ENCODE measurements around the gene WDR18.
A peak's percentile ranks its signal among the peaks of the same experiment; 100 is the strongest.
"Not testable (repeated sequence)": the region's sequence is repeated elsewhere in the genome, so short reads cannot be mapped to it uniquely, and the experiment has no call there.

The WDR18 gene

DNA sequence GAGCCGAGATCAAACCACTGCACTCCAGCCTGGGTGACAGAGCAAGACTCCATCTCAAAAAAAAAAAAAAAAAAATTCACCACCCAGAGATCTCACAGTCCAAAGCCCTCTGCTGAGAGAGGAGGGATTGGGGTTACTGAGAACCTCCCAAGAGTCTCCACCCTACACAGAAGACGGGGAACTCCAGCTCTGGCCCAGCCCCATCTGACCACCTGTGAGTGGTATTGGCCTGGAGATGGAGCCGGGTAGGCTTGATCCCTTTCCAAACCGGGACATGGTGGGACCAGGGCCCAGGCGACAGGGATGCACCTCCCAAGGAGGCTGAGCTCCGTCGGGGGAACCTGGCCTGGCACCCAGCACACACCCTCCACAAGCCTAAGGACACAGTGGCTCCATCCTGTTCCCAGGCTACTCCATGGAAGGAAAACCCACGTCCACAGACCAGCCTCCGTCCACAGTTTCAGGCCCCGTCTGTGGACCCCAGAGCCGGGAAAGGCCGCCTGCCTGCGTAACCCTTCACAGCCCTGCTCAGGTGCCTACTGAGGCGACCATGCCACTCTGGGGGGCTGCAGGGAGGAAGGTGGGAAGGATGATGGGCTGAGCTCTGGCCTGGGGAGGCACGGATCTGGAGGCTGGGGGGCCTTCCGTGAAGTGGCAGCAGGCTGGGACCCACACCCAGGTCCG lies 34.9 kb downstream of the WDR18 start:
- Histone ChIP-seq H3K4me3 (peak overlapping the region; percentile 91 to 96), H3K4me1 (peaks cover 12 to 78% (median 64%) of the 10 kb centered on the region in 4 donors), H3K9me3 (no peaks in the 10 kb centered on the region), H3K27me3 (no peaks in the 10 kb centered on the region), H3K36me3 (peaks cover 0 to 18% (median 11%) of the 10 kb centered on the region in 3 donors), H3K27ac (peak overlapping the region in 1 of 2 donors; percentile 91)
- intact Hi-C loops (cut with DNase I; ENCODE audit: low total_unique reads): loop anchor here (10.0 kb wide), 1 partner anchor 156 kb away; the partner anchor contains the start of gene SBNO2
- TF ChIP-seq, protein P1, sequence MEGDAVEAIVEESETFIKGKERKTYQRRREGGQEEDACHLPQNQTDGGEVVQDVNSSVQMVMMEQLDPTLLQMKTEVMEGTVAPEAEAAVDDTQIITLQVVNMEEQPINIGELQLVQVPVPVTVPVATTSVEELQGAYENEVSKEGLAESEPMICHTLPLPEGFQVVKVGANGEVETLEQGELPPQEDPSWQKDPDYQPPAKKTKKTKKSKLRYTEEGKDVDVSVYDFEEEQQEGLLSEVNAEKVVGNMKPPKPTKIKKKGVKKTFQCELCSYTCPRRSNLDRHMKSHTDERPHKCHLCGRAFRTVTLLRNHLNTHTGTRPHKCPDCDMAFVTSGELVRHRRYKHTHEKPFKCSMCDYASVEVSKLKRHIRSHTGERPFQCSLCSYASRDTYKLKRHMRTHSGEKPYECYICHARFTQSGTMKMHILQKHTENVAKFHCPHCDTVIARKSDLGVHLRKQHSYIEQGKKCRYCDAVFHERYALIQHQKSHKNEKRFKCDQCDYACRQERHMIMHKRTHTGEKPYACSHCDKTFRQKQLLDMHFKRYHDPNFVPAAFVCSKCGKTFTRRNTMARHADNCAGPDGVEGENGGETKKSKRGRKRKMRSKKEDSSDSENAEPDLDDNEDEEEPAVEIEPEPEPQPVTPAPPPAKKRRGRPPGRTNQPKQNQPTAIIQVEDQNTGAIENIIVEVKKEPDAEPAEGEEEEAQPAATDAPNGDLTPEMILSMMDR (IDR thresholded peaks at IDR 0.05): no peak
- no peak for DNase-seq

DNA sequence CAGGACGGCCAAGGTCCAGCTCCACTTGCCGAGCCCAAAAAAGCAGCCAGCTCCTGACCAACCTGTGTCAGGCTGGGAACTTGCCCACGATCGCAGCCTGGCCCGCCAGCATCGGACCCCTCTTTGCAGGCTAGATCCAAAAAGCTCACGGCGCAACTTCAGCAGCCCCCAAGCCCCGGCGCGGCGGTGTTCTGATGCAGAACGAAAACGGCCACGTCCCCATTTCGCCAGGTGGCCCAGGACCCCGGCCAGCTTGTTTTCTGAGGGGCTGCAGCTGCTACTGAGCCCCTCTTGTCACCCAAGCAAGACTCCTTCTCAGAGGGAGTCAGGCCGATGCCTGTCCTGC lies 35.4 kb downstream of the WDR18 start:
- Histone ChIP-seq H3K27ac (peak overlapping the region; percentile 91), H3K9me3 (no peaks in the 10 kb centered on the region), H3K4me3 (peak overlapping the region; percentile 91 to 96), H3K36me3 (peaks cover 0 to 13% (median 6%) of the 10 kb centered on the region in 3 donors), H3K4me1 (peaks cover 12 to 79% (median 64%) of the 10 kb centered on the region in 4 donors), H3K27me3 (no peaks in the 10 kb centered on the region)
- DNase-seq: no peak
- TF ChIP-seq, protein P1 (IDR thresholded peaks at IDR 0.05): no peak
- intact Hi-C loops (cut with DNase I; ENCODE audit: low total_unique reads): loop anchor here (10.0 kb wide), 1 partner anchor 155 kb away; the partner anchor contains the start of gene SBNO2

DNA sequence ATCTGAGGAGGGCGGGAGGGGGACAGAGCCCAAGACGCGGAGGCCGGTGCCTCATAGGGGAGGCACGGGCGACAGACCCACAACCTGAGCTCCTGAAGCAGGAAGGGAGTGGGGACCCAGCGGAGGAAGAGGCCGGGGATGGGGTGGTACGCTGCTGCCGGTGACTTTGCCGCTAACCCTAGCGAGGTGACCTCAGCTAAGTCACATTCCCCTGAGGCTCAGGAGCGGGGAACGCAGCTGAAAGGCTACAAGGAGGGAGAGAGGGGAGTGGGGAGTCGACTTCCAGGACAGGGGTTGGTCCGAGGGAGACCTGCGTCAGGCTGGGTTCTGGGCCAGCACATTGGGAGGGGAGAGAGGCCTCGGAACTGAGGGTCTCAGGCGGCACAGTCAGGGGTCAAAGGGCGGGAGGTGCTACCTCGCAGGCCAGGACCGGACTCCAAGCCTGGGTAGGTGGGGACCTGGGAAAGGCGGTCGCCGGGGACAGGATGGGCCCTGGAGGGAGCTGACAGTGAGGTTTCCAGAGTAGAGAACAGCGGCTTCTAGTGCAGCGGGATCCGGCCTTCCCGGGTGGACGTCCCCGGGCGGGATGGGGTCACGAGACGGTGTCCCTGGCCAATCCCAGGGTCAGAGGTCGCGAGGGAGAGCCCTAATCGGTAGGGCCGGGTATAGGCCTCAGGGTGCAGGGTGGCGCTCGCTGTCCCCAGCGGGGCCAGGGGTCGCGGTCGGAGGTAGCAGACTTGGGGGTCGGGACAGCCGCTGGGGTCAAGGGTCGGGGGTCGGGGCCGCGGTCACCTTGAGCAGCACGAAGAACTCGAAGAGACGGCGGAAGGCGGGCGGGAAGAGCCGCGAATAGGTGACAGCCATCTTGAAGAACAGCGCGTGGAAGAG lies 36.1 kb downstream of the WDR18 start:
- H3K4me1 ChIP-seq: peaks cover 12 to 82% (median 63%) of the 10 kb centered on the region in 4 donors
- DNase-seq: no peak
- H3K9me3 ChIP-seq: no peaks in the 10 kb centered on the region
- H3K4me3 ChIP-seq: peak overlapping the region; percentile 91 to 96
- peaks cover 0 to 7% (median 0%) of the 10 kb centered on the region in 3 donors for H3K36me3 ChIP-seq
- H3K27me3 ChIP-seq: no peaks in the 10 kb centered on the region
- TF ChIP-seq, protein P1 (IDR thresholded peaks at IDR 0.05): no peak
- H3K27ac ChIP-seq: peak overlapping the region; percentile 91
- intact Hi-C loops (cut with DNase I; ENCODE audit: low total_unique reads): loop anchor here (5.0 to 10.0 kb wide), 2 partner anchors 82 to 155 kb away; partner anchors contain the start of genes GPX4 and SBNO2

DNA sequence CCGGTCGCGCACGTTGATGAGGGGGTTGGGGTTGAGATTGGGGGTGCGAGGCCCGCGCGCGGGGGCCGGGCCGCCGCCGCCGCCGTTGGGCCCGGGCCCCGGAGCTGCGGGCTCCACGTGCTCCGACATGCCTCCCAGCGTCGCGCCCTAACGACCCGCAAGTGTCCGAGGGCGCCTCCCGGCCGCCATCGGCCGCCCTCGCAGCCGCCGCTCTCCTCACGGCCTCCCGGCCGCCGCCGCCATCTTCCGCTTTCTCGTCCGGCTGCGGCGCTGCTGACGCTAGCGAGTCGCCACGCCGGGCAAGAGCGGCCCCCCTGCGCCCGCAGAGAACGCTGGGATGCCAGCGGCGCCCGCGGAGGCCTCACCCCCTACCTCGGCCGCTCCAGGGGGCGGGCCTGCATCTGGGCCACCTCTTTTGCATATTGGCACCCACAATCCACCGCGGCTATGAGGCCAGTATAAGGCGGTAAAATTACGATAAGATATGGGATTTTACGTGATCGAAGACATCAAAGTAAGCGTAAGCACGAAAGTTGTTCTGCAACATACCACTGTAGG lies 36.8 kb downstream of the WDR18 start, which contains the start of gene TMEM259:
TSS of gene TMEM259 (minus strand) at position 256 of the 558 bp plus-strand sequence. CDS start at position 129, 127 bp downstream.
- Histone ChIP-seq H3K9me3 (no peaks in the 10 kb centered on the region), H3K36me3 (peaks cover 0 to 7% (median 0%) of the 10 kb centered on the region in 3 donors), H3K4me3 (peak within 1 kb of the TSS; percentile 91 to 96), H3K27ac (peak within 1 kb of the TSS; percentile 91), H3K27me3 (no peaks in the 10 kb centered on the region), H3K4me1 (peaks cover 12 to 82% (median 60%) of the 10 kb centered on the region in 4 donors)
- TF ChIP-seq, protein P1 (IDR thresholded peaks at IDR 0.05): peak in 1 of 2 experiments; percentile 21
- peak; percentile 98 to 99 for DNase-seq
- intact Hi-C loops (cut with DNase I; ENCODE audit: low total_unique reads): loop anchor here (5.0 kb wide), 1 partner anchor 81 kb away; the partner anchor contains the start of gene GPX4

DNA sequence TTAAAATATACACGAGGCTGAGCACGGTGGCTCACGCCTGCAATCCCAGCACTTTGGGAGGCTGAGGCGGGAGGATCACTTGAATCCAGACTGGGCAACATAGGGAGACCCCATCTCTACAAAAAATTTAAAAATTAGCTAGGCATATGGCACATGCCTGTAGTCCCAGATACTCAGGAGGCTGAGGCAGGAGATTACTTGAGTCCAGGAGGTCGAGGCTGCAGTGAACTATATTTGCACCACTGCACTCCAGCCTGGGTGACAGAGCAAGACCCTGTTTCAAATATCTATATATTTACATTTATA lies 39.7 kb downstream of the WDR18 start:
- H3K4me3 ChIP-seq, H3K9me3 ChIP-seq, H3K36me3 ChIP-seq, H3K27me3 ChIP-seq, DNase-seq: not testable (repeated sequence)
- Histone ChIP-seq H3K27ac (peak overlapping the region in 1 of 2 donors; percentile 91), H3K4me1 (peaks cover 9 to 59% (median 38%) of the 10 kb centered on the region in 4 donors)
- intact Hi-C loops (cut with DNase I; ENCODE audit: low total_unique reads): loop anchor here (5.0 kb wide), 1 partner anchor 78 kb away; the partner anchor contains the start of gene GPX4

DNA sequence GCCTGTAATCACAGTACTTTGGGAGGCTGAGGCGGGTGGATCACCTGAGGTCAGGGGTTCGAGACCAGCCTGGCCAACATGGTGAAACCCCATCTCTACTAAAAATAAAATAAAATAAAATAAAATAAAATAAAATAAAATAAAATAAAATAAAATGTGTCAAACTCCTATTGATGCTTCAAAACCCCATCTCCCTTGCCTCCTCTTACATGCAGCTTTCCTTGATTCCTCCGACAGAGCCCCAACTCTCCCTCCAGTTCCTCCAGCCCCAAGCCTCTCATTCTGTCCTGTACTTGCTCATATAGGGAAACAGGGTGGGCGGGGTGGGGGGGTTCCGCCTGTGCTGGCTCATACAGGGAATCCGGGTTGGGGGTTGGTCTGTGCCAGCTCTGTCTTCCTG lies 40.9 kb downstream of the WDR18 start:
- H3K4me3 ChIP-seq; H3K27me3 ChIP-seq; H3K9me3 ChIP-seq; intact Hi-C loops (cut with DNase I; ENCODE audit: low total_unique reads); H3K36me3 ChIP-seq; DNase-seq: not testable (repeated sequence)
- H3K4me1 ChIP-seq: peaks cover 0 to 54% (median 38%) of the 10 kb centered on the region in 4 donors
- H3K27ac ChIP-seq: peak overlapping the region; percentile 98 to 99
